Measurements from ENCODE around the gene KCNK7.

The KCNK7 gene

DNA sequence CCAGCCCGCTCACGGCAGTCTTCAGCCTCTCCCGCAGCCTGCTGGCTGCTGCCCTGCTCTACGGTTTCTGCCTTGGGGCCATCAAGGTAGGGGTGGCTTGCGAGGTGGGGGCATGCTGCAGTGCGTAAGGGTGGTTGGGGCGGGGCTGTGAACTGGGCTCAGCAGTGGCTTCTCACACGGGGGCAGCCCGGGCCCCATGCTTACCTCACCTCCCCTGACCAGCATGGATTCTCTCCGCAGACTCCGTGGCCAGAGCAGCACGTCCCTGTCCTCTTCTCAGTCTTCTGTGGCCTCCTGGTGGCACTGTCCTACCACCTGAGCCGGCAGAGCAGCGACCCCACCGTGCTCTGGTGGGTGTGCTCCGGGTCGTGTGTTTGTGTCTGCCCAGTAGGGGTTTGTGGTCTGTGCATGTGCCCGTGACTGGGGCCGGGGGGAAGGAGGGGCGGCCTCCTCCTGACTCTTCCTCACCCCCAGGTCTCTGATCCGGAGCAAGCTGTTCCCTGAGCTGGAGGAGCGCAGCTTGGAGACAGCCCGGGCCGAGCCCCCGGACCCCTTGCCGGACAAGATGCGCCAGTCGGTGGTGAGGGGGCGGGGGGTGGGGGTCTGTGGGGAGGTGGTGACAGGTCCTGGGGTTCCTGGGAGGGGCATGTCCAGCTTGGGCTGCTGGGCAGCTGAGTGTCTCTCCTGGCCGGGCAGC, 29.5 kb upstream of the KCNK7 start:
- Histone ChIP-seq H3K9me3 (ENCODE audit: control insufficient read depth, low read depth, low read length) (no peaks in the 10 kb centered on the region), H3K27me3 (ENCODE audit: control insufficient read depth, insufficient read depth, low read length) (no peaks in the 10 kb centered on the region), H3K4me3 (ENCODE audit: low read length) (no peak overlapping the region), H3K27ac (ENCODE audit: low read length) (no peak overlapping the region), H3K4me1 (ENCODE audit: control insufficient read depth, low read depth, low read length) (no peaks in the 10 kb centered on the region), H3K36me3 (ENCODE audit: control insufficient read depth, low read depth, low read length) (peaks cover 56% of the 10 kb centered on the region), H3K9ac (ENCODE audit: low read length) (no peak overlapping the region)

DNA sequence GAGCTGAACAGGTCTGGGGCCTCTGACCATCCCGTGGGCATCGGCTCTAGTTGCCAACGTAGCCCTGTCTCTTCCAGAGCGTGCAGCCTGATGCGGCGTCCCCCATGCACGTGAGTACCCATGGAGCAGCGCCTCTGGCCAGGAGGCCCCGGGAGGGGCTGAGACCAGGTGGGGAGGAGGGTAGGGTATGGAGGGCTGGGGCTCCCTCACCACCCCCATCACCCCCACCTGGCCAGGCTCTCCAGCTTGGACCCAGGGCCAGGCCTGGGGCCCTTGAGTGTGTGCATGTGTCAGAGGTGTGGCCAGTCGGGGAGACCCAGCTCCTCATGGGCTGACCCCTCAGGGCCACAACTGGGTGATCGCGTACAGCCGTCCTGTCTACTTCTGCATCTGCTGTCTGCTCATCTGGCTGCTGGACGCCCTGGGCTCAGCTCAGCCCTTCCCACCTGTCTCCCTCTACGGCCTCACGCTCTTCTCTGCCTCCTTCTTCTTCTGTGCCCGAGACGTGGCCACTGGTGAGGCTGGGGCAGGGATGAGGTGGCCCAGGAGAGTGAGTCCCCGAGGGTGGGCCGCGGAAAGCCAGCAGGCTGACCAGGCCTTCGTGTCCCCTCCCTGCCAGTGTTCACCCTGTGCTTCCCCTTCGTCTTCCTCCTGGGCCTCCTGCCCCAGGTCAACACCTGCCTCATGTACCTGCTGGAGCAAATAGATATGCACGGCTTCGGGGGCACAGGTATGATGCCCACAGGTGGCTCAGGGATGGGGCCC, 28.4 kb upstream of the KCNK7 start:
- H3K9ac ChIP-seq (ENCODE audit: low read length) = no peak overlapping the region
- no peaks in the 10 kb centered on the region for H3K9me3 ChIP-seq (ENCODE audit: control insufficient read depth, low read depth, low read length)
- no peak overlapping the region for H3K27ac ChIP-seq (ENCODE audit: low read length)
- H3K4me3 ChIP-seq (ENCODE audit: low read length) = no peak overlapping the region
- no peaks in the 10 kb centered on the region for H3K27me3 ChIP-seq (ENCODE audit: control insufficient read depth, insufficient read depth, low read length)
- H3K36me3 ChIP-seq (ENCODE audit: control insufficient read depth, low read depth, low read length) = peaks cover 54% of the 10 kb centered on the region
- no peaks in the 10 kb centered on the region for H3K4me1 ChIP-seq (ENCODE audit: control insufficient read depth, low read depth, low read length)

DNA sequence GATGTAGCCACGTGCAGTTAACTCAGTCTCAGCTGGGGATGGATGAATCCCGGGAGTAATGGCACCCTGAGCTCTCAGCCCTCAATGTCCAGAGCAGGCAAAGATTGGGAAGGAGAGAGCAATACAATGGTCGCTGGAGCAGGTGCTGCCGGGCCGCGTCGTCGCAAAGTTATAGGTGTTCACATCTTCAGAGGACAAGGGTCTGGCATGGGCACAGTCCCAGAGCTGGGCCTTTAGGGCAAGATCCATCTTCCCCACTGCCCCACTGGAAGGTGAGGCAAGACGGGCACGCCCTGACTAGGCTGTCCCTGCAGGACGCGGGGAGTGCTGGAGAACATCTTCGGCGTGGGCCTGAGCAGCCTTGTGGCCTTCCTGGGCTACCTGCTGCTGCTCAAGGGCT, 27.6 kb upstream of the KCNK7 start:
- Histone ChIP-seq H3K4me1 (ENCODE audit: control insufficient read depth, low read depth, low read length) (no peaks in the 10 kb centered on the region), H3K9me3 (ENCODE audit: control insufficient read depth, low read depth, low read length) (no peaks in the 10 kb centered on the region), H3K36me3 (ENCODE audit: control insufficient read depth, low read depth, low read length) (peaks cover 57% of the 10 kb centered on the region), H3K27ac (ENCODE audit: low read length) (no peak overlapping the region), H3K27me3 (ENCODE audit: control insufficient read depth, insufficient read depth, low read length) (no peaks in the 10 kb centered on the region), H3K4me3 (ENCODE audit: low read length) (no peak overlapping the region), H3K9ac (ENCODE audit: low read length) (no peak overlapping the region)

DNA sequence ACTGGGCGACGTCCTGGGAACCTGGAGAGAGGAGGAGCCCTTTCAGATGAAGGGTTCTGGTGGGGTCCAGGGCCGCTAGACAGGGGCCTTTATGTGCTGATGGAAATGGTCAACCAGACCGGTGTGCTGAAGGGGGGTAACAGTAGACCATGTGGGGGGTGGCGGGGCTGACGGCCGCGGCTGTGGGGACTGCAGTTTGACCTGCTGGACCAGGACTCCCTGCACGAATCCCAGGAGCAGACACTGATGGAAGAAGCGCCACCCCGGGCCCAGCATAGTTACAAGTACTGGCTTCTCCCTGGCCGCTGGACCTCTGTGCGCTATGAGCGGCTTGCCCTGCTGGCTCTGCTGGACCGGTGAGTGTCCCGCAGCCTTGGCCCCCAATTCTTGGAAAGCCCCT, 26.4 kb upstream of the KCNK7 start:
- Histone ChIP-seq H3K4me1 (ENCODE audit: control insufficient read depth, low read depth, low read length) (no peaks in the 10 kb centered on the region), H3K9me3 (ENCODE audit: control insufficient read depth, low read depth, low read length) (no peaks in the 10 kb centered on the region), H3K27ac (ENCODE audit: low read length) (no peak overlapping the region), H3K27me3 (ENCODE audit: control insufficient read depth, insufficient read depth, low read length) (no peaks in the 10 kb centered on the region), H3K36me3 (ENCODE audit: control insufficient read depth, low read depth, low read length) (peaks cover 54% of the 10 kb centered on the region), H3K9ac (ENCODE audit: low read length) (no peak overlapping the region), H3K4me3 (ENCODE audit: low read length) (no peak overlapping the region)

DNA sequence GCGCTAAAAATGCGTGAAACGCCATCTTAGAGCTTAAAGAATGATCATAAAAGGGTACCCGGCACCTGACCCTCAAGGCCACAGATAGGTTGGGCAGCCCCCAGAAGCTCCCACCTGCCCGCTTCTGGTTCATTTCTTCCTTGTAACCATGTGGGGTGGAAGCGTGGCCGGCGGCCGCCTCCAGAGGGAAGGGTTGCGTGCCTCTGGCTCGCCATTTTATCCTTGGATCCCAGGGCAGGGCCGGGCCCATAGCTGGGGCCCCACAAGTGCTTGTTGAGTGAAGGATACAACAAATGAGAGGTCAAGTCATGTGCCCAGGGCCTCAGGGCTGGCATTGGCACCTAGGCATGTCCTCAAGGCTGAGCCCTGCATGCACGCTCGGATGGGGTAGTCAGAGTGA, 25.9 kb upstream of the KCNK7 start:
- no peak overlapping the region for H3K27ac ChIP-seq (ENCODE audit: low read length)
- H3K27me3 ChIP-seq (ENCODE audit: control insufficient read depth, insufficient read depth, low read length) = no peaks in the 10 kb centered on the region
- peaks cover 49% of the 10 kb centered on the region for H3K36me3 ChIP-seq (ENCODE audit: control insufficient read depth, low read depth, low read length)
- H3K9me3 ChIP-seq (ENCODE audit: control insufficient read depth, low read depth, low read length) = no peaks in the 10 kb centered on the region
- H3K4me3 ChIP-seq (ENCODE audit: low read length) = no peak overlapping the region
- no peak overlapping the region for H3K9ac ChIP-seq (ENCODE audit: low read length)
- H3K4me1 ChIP-seq (ENCODE audit: control insufficient read depth, low read depth, low read length) = no peaks in the 10 kb centered on the region

DNA sequence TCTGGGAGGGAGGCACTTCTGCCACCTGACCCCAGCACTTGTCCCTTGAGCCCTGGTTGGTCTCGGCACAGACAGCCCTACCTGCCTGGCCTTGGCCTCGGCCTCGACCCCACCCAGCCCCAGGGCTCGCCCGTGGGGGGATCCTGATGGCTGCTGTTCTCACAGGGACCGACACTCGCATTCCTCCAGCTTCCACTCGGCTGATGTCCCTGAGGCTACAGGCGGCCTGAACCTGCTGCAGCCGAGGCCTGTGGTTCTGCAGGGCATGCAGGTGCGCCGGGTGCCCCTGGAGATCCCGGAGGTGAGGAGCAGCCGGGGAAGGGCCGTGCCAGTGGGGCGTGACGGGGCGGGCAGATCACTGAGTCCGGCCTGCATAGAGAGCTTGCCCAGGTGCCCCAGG, 25.1 kb upstream of the KCNK7 start:
- Histone ChIP-seq H3K9me3 (ENCODE audit: control insufficient read depth, low read depth, low read length) (no peaks in the 10 kb centered on the region), H3K9ac (ENCODE audit: low read length) (no peak overlapping the region), H3K27me3 (ENCODE audit: control insufficient read depth, insufficient read depth, low read length) (no peaks in the 10 kb centered on the region), H3K4me1 (ENCODE audit: control insufficient read depth, low read depth, low read length) (no peaks in the 10 kb centered on the region), H3K4me3 (ENCODE audit: low read length) (no peak overlapping the region), H3K27ac (ENCODE audit: low read length) (no peak overlapping the region), H3K36me3 (ENCODE audit: control insufficient read depth, low read depth, low read length) (peaks cover 41% of the 10 kb centered on the region)

DNA sequence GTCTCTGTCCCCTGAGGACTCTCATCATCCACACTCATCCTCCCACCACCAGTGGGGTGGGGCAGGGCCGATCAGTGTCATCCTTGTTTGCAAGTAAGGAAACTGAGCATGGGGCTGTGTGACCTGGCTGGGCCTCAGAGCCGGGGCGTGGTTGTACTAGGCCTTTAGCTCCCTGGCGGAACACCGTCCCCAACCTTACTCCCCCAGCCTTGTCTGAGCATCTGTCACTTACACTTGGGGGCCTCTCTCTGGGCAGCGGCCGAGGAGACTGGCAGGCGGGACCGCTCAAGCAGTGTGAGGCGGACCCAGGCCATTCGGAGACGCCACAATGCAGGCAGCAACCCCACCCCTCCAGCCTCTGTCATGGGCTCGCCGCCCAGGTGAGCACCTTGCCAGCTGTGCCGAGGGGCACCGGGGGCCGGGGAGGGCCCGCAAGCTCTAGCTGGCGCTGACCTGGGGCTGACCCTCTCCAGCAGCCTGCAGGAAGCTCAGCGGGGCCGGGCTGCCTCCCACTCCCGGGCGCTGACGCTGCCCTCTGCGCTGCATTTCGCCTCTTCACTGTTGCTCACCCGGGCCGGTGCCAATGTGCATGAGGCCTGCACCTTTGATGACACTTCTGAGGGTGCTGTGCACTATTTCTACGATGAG, 23.8 kb upstream of the KCNK7 start:
- Histone ChIP-seq H3K9ac (ENCODE audit: low read length) (no peak overlapping the region), H3K36me3 (ENCODE audit: control insufficient read depth, low read depth, low read length) (peaks cover 35% of the 10 kb centered on the region), H3K27ac (ENCODE audit: low read length) (no peak overlapping the region), H3K27me3 (ENCODE audit: control insufficient read depth, insufficient read depth, low read length) (no peaks in the 10 kb centered on the region), H3K9me3 (ENCODE audit: control insufficient read depth, low read depth, low read length) (no peaks in the 10 kb centered on the region), H3K4me3 (ENCODE audit: low read length) (no peak overlapping the region), H3K4me1 (ENCODE audit: control insufficient read depth, low read depth, low read length) (no peaks in the 10 kb centered on the region)

DNA sequence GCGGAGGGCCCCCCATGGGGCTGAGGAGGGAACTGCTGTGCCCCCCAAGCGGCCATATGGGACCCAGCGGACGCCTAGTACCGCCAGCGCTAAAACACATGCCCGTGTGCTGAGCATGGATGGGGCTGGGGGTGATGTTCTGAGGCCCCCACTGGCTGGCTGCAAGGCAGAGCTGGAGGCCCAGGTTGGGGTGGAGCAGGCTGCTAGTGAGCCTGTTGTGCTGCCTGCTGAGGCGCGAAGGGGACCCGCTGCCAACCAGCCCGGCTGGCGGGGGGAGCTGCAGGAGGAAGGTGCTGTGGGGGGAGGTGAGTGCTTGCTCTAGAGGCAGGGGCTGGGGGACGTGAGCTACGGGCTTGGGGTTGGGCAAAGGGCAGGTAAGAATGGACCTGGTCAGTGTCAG, 23.2 kb upstream of the KCNK7 start:
- Histone ChIP-seq H3K9ac (ENCODE audit: low read length) (no peak overlapping the region), H3K36me3 (ENCODE audit: control insufficient read depth, low read depth, low read length) (peaks cover 35% of the 10 kb centered on the region), H3K27ac (ENCODE audit: low read length) (no peak overlapping the region), H3K27me3 (ENCODE audit: control insufficient read depth, insufficient read depth, low read length) (no peaks in the 10 kb centered on the region), H3K4me3 (ENCODE audit: low read length) (no peak overlapping the region), H3K4me1 (ENCODE audit: control insufficient read depth, low read depth, low read length) (no peaks in the 10 kb centered on the region), H3K9me3 (ENCODE audit: control insufficient read depth, low read depth, low read length) (no peaks in the 10 kb centered on the region)

DNA sequence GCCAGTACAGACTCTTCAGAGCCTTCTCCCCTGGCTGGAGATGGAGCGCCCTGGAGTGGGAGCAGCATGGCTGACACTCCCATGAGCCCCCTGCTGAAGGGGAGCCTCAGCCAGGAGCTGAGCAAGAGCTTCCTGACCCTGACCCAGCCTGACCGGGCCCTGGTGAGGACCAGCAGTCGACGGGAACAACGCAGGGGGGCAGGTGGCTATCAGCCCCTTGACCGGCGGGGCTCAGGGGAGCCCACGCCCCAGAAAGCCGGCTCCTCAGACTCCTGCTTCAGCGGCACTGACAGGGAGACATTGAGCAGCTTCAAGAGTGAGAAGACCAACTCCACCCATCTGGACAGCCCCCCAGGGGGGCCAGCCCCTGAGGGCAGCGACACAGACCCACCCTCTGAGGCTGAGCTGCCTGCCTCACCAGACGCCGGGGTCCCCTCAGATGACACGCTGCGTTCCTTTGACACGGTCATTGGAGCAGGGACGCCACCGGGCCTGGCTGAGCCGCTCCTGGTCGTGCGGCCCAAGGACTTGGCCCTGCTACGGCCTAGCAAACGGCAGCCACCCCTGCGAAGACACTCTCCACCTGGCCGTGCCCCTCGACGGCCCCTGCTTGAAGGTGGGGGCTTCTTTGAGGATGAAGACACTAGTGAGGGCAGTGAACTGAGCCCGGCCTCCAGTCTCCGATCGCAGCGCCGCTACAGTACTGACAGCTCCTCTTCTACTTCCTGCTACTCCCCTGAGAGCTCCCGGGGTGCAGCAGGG, 22.6 kb upstream of the KCNK7 start:
- no peak overlapping the region for H3K4me3 ChIP-seq (ENCODE audit: low read length)
- H3K27me3 ChIP-seq (ENCODE audit: control insufficient read depth, insufficient read depth, low read length) = no peaks in the 10 kb centered on the region
- peaks cover 35% of the 10 kb centered on the region for H3K36me3 ChIP-seq (ENCODE audit: control insufficient read depth, low read depth, low read length)
- H3K9me3 ChIP-seq (ENCODE audit: control insufficient read depth, low read depth, low read length) = no peaks in the 10 kb centered on the region
- H3K27ac ChIP-seq (ENCODE audit: low read length) = no peak overlapping the region
- H3K9ac ChIP-seq (ENCODE audit: low read length) = no peak overlapping the region
- H3K4me1 ChIP-seq (ENCODE audit: control insufficient read depth, low read depth, low read length) = no peaks in the 10 kb centered on the region

DNA sequence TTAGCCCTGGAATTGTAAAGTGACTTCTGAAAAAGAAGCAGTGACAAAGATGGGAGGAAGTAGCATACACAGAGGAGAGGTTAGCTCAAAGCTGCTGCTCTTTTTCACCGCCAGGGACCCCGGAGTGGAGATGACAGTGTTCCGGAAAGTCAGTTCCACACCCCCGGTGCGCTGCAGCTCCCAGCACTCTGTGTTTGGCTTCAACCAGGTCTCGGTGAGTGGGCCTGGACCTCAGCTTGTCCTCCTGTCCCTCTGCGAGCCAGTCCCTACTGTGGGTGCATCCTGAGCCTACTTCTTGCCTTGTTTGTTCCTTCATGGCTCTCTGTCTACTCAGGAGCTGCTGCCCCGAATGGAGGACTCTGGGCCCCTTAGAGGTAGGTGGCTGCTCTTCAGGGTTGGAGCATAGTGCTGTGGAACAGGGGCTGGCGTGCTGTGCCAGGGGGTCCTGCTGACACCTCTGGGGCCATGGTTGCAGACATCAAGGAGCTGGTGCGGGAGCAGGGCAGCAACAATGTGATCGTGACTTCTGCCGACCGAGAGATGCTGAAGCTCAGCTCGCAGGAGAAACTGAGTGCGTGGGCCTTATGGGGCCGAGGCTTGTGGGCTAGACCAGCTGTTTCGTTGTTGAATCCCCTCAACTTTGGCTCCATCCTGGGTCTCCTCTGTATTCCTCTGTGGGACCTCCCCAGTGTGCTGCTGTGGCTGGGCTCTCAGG, 21.7 kb upstream of the KCNK7 start:
- Histone ChIP-seq H3K4me1 (ENCODE audit: control insufficient read depth, low read depth, low read length) (no peaks in the 10 kb centered on the region), H3K9ac (ENCODE audit: low read length) (no peak overlapping the region), H3K27ac (ENCODE audit: low read length) (no peak overlapping the region), H3K4me3 (ENCODE audit: low read length) (no peak overlapping the region), H3K27me3 (ENCODE audit: control insufficient read depth, insufficient read depth, low read length) (no peaks in the 10 kb centered on the region), H3K9me3 (ENCODE audit: control insufficient read depth, low read depth, low read length) (no peaks in the 10 kb centered on the region), H3K36me3 (ENCODE audit: control insufficient read depth, low read depth, low read length) (peaks cover 34% of the 10 kb centered on the region)

DNA sequence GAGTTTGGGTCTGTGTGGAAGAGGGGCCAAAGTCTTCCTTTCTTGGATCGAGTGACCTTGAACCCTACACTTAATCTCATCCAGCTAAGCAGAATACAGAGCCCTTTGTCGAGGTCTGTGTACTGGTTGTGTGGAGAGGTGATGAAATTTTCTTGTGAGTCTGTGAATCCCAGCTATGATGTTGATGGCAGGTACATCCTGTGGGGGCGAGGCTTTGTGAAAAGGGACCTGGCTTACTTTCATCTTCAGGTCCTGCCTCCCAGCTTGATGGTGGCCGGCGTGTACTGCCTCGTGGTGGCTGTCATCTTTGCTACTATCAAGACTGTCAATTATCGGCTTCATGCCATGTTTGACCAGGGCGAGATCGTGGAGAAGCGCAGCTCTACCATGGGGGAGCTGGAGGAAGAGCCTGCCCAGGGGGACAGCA, 21.0 kb upstream of the KCNK7 start:
- Histone ChIP-seq H3K36me3 (ENCODE audit: control insufficient read depth, low read depth, low read length) (peaks cover 28% of the 10 kb centered on the region), H3K27me3 (ENCODE audit: control insufficient read depth, insufficient read depth, low read length) (no peaks in the 10 kb centered on the region), H3K9ac (ENCODE audit: low read length) (peak overlapping the region; percentile 52), H3K27ac (ENCODE audit: low read length) (no peak overlapping the region), H3K4me3 (ENCODE audit: low read length) (peak overlapping the region; percentile 70), H3K9me3 (ENCODE audit: control insufficient read depth, low read depth, low read length) (no peaks in the 10 kb centered on the region), H3K4me1 (ENCODE audit: control insufficient read depth, low read depth, low read length) (no peaks in the 10 kb centered on the region)
